NCI-H2029 (cell line): ENCODE results near the gene TBC1D4.
"Not testable (repeated sequence)": the region's sequence is repeated elsewhere in the genome, so short reads cannot be mapped to it uniquely, and the experiment has no call there.

ENCODE experiments used
- DNase-seq: peaks from one replicate; lab custom pipeline; 2025; lab: John Stamatoyannopoulos, UW

TBC1D4 gene

DNA sequence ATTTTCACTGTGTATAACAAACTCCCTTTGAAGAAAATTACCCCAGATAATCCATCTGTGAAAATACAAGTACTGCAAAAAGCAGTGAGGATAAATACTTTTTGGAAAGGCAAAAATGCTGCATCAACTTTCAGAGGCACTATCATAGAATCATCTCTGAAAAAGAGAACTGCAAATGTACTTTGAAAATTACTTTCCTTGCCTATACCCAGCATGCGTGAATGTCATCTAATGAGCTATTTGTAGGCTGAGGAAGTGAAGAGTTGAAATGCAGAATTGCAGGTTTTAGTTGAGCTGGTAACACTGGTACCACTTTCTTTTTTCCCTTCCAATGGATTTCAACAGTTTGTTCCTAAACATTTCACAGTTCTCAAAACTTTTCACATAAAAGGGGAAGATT is 196.7 kb downstream of the TBC1D4 start:
- no peak for DNase-seq

DNA sequence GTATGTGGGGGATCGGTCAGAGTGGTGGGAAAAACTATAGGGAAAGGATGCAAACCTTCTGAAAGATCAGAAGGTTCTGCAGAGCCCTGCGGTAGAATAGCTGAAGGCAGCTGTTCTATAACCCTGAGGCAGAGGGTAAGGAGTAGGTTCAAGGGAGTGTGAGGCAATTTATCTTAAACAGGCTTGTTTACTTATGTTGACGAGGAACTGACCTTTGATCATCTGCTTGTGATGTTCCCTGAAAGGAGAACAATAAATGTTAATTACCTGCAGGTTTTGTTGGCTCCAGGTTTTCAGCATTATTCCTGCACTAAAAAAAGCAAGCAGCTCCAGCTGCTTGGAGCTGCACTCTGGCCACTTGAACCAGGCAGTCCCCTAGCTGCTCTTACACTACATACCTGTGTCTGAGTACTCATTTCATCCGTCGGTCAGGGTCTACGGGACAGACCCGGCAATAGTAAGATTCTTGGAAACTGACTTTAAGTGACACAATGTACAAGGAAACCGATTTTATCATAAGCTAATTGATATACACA is 202.1 kb downstream of the TBC1D4 start:
- no peak for DNase-seq

DNA sequence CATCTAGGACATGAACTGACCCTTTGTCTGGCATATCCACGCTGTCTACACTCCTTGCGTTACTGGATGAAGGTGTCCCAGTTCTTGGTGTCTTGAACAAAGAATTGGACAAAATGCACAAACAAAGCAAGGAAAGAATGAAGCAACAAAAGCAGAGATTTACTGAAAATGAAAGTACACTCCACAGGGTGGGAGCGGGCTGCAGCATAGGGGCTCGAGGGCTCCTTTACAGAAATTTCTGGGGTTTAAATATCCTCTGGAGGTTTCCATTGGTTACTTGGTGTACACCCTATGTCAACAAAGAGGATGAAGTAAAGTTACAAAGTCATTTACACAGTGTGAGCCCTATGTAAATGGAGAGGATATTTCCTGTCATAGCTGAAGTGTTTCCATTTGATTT is 208.3 kb downstream of the TBC1D4 start:
- not testable (repeated sequence) for DNase-seq

DNA sequence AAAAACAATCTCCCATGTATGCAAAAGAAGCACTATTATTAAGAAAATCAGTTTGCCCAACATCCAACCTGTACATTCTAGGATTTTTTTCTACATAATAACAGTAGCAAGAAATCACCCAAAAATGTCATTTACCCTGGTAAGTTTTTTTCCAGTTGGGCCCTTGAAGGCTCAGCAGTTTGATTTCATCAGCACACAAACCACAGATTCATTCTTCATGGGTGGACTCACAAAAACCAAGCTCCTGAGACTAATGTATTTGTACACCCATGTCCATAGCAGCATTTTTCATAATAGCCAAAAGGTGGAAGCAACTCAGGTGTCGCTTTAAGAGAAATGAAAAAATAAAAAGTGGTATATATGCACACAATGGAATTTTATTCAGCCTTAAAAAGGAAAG is 210.1 kb downstream of the TBC1D4 start:
- no peak for DNase-seq

DNA sequence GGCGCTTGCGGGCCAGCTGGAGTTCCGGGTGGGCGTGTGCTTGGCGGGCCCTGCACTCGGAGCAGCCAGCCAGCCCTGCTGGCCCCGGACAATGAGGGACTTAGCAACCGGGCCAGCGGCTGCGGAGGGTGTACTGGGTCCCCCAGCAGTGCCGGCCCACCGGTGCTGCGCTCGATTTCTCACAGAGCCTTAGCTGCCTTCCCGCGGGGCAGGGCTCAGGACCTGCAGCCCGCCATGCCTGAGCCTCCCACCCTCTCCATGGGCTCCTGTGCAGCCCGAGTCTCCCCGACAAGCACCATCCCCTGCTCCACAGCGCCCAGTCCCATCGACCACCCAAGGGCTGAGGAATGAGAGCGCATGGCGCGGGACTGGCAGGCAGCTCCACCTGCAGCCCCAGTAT is 213.5 kb downstream of the TBC1D4 start:
- DNase-seq = not testable (repeated sequence)

DNA sequence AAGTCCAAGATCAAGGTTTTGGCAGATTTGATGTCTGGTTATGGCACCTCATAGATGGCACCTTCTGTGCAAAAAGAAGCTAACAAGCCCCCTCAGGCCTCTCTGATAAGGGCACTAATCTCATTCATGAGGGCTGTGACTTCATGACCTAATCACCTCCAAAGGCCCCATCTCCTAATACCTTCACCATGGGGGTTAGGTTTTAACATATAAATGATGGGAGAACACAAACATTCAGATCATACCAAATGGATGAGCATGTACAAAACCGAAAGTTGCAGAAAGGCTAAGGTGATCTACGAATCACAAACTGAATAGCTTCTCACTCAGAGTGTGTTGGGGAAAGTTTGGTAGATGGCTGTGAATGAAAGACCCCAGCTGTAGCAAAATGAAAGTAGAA is 217.4 kb downstream of the TBC1D4 start:
- no peak for DNase-seq

DNA sequence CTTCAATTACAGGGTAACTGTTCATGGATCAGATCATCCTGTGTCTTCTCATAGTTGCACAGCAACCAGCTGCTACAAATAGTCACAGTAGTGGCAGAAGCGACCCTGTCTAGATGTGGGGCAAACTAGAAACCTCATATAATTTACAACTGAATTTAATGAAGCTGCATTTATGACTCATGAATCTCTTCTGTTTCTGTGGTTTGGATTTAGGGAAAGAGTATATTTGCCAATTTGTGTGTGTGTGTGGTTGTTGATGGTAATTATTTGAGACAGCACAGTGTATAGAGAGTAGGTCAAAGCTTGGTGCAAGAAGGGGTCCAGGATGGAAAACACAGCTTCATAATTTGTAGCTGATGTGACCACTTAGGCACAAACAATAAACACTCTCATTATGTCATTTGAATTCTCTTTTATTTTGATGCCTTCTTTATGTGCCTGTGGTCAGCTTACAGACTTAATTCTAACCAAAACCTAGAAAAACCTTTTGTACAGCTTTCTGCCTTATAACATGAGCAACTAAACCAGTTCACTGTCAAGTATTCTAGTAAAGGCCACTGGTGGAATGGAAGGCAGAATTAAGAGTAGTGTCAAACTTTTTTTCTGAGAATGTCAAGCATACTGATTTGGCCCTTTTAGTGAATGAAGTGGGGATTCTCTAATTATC is 218.1 kb downstream of the TBC1D4 start:
- DNase-seq = no peak

DNA sequence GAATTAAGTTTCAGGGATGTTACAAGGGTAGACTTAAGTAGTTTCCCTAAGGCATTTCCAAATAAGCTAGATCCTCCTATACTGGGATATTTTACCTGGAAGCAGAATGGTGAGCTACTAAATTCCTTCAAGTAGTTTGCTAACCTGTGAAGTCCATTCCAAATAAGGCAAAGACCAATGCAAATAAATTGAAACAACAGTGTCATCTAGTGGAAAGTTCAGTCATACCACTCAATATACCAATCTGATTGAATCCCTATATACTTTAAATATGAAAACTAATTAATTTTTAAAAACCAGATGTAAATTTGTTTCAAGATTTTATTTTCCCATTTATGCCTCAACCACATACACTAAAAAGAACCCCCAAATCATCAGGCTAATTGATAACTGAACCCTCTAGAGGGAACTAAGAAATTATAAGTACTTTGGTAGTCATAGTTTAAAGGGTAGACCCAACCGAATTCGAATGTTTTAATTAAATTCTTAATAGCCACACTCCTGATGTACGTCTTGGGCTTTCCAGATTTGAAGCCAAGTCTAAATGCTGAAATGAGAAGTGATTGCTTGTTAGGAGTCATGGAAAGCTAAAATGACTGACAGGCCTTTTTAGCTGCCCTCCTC is 223.7 kb downstream of the TBC1D4 start:
- DNase-seq = no peak

DNA sequence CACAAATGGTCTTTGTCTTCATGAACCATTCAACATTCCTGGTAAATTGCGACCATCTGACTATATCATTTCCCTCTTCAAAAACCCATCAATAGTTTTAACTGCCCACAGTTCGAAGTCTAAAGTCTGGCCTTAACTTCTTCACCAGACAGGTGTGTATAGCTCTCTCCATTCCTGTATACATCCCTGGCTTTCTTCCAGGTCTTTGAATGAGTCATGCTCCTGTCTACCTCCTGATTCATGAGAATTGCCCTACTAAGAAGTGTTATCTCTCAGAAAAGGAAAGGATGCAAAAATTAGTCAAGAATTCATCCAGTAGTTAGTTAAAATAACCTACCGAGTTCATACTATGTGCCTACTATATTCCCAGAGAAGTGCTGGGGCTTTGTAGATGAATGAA is 225.0 kb downstream of the TBC1D4 start:
- no peak for DNase-seq

DNA sequence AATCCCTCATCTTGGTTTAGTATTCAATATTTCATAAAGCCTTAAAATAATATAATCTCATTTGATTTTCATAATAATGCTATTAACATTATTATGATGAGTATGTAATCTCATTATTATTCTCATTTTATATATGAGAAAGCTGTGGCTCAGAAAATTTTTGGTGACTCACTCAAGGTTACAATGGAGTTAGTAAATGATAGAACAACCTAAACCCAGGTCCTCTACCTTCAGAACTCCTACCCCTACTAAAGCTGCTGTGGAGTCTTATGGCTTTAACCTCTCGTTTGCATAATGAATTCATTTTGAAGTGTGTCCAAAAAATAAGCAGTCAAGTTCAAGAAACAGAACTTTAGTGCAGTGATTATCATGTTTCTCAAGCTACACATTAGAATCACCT is 226.3 kb downstream of the TBC1D4 start:
- DNase-seq = no peak

DNA sequence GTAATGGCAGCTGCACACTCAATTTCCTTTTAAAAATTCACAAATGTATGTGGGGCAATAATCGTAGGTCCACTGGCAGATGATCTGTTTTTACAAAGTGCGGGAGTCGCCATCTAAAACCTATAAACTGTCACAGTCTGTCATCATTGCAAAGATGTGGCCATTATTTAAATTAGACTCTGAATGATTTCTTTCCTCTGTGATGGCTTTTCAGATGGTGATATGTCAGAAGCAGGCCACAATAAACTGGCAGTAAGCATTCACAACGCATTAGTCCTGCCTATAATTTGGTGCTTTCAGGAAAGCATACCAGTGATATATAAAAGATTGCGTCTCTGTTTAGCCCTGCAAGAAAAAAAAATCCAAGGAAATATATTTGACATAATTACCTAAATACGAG is 226.8 kb downstream of the TBC1D4 start:
- no peak for DNase-seq

DNA sequence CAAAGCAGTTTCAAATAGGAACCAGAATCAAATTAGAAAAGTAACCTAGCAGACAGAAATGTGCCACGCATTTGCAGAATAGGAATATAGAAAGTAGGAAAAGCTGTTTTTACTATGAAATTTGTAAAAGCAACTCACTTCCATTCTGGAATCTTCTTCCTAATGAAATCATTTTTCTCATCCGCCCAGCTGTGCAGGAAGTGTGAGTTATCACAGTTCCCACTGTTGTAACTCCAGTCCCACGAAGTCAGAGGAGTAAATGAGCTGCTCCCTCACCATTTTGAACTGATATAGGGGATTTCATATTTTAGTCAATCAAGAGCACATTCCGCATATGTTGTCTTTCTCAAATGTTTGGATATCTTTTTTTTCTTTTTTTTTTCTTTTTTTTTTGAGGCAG is 230.8 kb downstream of the TBC1D4 start:
- DNase-seq = no peak

DNA sequence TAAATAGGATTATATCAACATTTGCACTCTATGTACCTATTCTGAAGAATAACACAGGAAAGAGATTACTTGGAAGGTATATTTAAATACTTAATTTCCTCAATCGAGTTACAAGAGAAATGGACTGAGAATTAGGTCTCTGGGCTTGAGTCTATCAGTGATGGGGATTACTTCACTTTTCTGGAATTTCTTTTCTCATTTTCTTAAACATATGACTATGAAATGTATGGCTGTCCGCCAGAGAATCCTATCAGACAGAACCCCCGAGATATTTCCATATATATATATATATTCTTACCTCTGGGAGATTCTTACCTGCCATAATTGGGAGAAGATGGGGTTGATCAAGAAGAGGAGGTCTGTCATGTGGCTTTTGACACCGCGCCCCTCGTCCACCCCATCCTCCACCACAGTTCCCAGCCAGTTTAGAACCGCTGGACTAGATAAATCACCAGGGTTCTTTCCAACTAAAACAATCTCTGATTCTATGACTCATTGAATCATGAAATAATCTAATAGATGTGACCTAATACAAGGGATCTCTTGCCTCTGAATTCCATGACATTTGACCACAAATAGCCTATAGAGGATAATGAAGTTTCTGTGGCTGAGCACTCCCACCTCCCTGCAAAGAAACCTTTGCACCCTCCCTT is 231.3 kb downstream of the TBC1D4 start:
- no peak for DNase-seq

DNA sequence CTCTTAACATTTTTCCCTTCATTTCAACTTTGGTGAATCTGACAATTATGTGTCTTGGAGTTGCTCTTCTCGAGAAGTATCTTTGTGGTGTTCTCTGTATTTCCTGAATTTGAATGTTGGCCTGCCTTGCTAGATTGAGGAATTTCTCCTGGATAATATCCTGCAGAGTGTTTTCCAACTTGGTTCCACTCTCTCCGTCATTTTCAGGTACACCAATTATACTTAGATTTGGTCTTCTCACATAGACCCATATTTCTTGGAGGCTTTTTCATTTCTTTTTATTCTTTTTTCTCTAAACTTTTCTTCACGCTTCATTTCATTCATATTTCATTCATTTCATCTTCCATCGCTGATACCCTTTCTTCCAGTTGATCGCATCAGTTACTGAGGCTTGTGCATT is 236.4 kb downstream of the TBC1D4 start:
- not testable (repeated sequence) for DNase-seq

DNA sequence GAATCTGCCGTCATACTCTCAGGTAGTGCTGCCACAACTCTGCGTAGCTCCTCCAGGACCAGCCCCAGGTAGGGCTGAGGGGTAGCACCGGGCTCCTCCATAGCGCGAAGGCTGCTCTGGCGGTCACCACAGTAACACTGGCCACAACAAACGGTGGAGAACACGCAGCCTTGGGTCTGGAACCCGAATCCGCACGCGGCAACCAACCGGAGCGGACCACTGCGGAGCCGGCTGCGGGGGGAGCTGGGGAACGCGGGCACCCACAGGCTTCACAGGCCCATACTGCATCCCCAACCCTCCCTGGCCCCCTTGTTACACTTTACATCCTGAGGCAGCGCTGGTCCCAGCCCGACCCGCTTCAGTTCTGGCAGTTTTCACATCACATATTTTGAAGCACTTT is 241.7 kb downstream of the TBC1D4 start:
- not testable (repeated sequence) for DNase-seq

DNA sequence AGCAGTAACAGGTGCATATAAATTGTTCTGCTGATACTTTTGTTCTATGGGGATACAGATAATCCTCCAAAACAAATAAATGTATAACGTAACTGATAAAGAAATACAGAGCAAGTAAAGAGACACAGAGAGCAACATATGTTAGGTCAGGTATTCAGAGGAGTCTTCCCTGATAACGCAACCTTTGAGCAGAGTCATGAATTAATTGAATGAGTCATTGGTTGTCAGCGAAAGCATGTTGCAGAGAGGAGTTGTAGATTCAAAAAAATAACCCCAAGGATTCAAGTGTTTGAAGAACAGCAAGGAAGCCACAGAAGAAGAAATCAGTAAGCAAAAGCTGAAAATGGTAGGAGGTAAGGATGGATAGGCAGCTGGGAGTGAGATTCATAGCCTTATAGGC is 245.2 kb downstream of the TBC1D4 start:
- DNase-seq = no peak
